ENCODE data around the gene PGBD2. TPM values are rescaled to one million over a fixed set of nuclear protein-coding genes. Genes with fewer than 3 reads are reported as not detected.

Gene PGBD2
- total and polyA plus RNA-seq, 9 of the 15 experiments (the other 6 are each of a cell fraction or from before 2014, with no cell fraction given): 11.9 to 21.8 (median 14.7) TPM

DNA sequence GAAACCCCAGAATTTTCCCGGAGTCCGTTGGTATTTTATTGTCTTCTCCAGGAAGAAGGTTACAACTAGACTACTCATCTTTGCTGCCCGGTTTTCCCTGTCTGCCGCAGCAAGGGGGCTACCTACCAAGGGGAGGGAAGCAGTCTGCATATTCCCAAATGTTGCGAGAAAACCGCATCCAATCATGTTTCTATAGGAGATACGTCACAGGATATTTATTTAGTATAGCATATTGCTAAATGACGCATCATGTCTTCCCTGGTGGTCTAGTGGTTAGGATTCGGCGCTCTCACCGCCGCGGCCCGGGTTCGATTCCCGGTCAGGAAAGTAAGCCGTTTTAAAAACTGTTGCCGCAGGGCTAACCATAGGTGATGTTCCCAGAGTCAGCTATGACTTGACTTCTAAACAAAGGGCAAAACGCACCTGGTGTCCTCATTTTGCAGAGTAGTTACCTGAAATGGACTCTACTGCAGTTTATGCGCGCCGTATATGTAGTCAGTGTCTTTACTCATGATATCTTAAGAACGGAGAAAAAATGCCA, 32.0 kb upstream of the PGBD2 start (continued):
- TF ChIP-seq PHTF2 (CRISPR knock-in tag; IDR thresholded peaks at IDR 0.05) (no peak), MAFK (IDR thresholded peaks at IDR 0.05; ENCODE audit: low read length) (no peak), CHCHD3 (CRISPR knock-in tag; IDR thresholded peaks at IDR 0.05) (no peak), ZNF217 (CRISPR knock-in tag; IDR thresholded peaks at IDR 0.05) (no peak), ARNT (IDR thresholded peaks at IDR 0.05) (peak; percentile 65 to 90; a peak in 3 of 4 replicates), CEBPB (tag; IDR thresholded peaks at IDR 0.05) (peak; percentile 70), TBP (optimal IDR thresholded peaks at IDR 0.05; ENCODE audit: low read depth, low read length) (peak; percentile 98), PTBP1 (IDR thresholded peaks at IDR 0.05; ENCODE audit: low read depth, low read length) (no peak), RNF2 (IDR thresholded peaks at IDR 0.05) (peak; percentile 66; the same call in 1 of the 2 replicates), ZBTB11 (CRISPR knock-in tag; IDR thresholded peaks at IDR 0.05) (peak in 1 of 3 experiments; percentile 64; a peak in 1 of 6 replicates), CHD2 (IDR thresholded peaks at IDR 0.05; ENCODE audit: low read depth, low read length) (peak; percentile 58), TAL1 (IDR thresholded peaks at IDR 0.05) (no peak), ZNF277 (CRISPR knock-in tag; IDR thresholded peaks at IDR 0.05; ENCODE audit: borderline replicate concordance) (no peak), MAFF (IDR thresholded peaks at IDR 0.05; ENCODE audit: low read length) (no peak; the same call in 1 of the 2 replicates), SRSF9 (IDR thresholded peaks at IDR 0.05; ENCODE audit: borderline replicate concordance, low read depth, low read length) (no peak), DACH1 (IDR thresholded peaks at IDR 0.05; ENCODE audit: partially characterized antibody) (no peak), CEBPZ (IDR thresholded peaks at IDR 0.05; ENCODE audit: borderline replicate concordance, low read depth, low read length) (no peak), SMAD3 (CRISPR knock-in tag; conservative IDR thresholded peaks at IDR 0.05) (no peak), PHF20 (IDR thresholded peaks at IDR 0.05; ENCODE audit: partially characterized antibody) (peak; percentile 38)
- TF ChIP-seq, protein P1, sequence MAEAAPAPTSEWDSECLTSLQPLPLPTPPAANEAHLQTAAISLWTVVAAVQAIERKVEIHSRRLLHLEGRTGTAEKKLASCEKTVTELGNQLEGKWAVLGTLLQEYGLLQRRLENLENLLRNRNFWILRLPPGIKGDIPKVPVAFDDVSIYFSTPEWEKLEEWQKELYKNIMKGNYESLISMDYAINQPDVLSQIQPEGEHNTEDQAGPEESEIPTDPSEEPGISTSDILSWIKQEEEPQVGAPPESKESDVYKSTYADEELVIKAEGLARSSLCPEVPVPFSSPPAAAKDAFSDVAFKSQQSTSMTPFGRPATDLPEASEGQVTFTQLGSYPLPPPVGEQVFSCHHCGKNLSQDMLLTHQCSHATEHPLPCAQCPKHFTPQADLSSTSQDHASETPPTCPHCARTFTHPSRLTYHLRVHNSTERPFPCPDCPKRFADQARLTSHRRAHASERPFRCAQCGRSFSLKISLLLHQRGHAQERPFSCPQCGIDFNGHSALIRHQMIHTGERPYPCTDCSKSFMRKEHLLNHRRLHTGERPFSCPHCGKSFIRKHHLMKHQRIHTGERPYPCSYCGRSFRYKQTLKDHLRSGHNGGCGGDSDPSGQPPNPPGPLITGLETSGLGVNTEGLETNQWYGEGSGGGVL (CRISPR knock-in tag; IDR thresholded peaks at IDR 0.05): no peak
